ENCODE results near the gene RTN4R.
"Not testable (repeated sequence)": the region's sequence is repeated elsewhere in the genome, so short reads cannot be mapped to it uniquely, and the experiment has no call there.

- TF ChIP-seq POLR2AphosphoS5, POLR2A, TAF1, POU2F2 (IDR thresholded peaks at IDR 0.05; ENCODE audit: low read depth, low read length): not testable (repeated sequence)
Observed at GRCh38 chr22:20269201-20269600, 1.1 kb upstream of the RTN4R start.
